D341Med (cell line): ENCODE measurements around the gene UBXN7.
"Not testable (repeated sequence)": the region's sequence is repeated elsewhere in the genome, so short reads cannot be mapped to it uniquely, and the experiment has no call there.

Experiments used
- DNase-seq: peaks from one replicate; pipeline ENCODE4 v3.0.0; 2012; ENCODE audit warnings: low spot score

UBXN7 gene

GRCh38 chr3:196432137-196432879 is at the start of gene UBXN7:
Gene UBXN7, minus strand, starts transcription at chr3:196432427. Its CDS starts 28 bp downstream, at chr3:196432399.
- peak; percentile 100 for DNase-seq

GRCh38 chr3:196477678-196478077 is 45.5 kb upstream of the UBXN7 start:
- DNase-seq: no peak

GRCh38 chr3:196472286-196472685 is 40.1 kb upstream of the UBXN7 start:
- DNase-seq: no peak

- no peak for DNase-seq
Measured at GRCh38 chr3:196471551-196471950, 39.3 kb upstream of the UBXN7 start.

- not testable (repeated sequence) for DNase-seq
Measured at GRCh38 chr3:196470182-196470581, 38.0 kb upstream of the UBXN7 start.

- DNase-seq: no peak
Measured at GRCh38 chr3:196463804-196464203, 31.6 kb upstream of the UBXN7 start.

GRCh38 chr3:196463478-196463756 is 31.2 kb upstream of the UBXN7 start:
- no peak for DNase-seq

- DNase-seq: not testable (repeated sequence)
Measured at GRCh38 chr3:196462680-196463477, 30.7 kb upstream of the UBXN7 start.

- no peak for DNase-seq
Measured at GRCh38 chr3:196458063-196458462, 25.8 kb upstream of the UBXN7 start.

- not testable (repeated sequence) for DNase-seq
Measured at GRCh38 chr3:196457470-196457869, 25.2 kb upstream of the UBXN7 start.

GRCh38 chr3:196454935-196455334 is 22.7 kb upstream of the UBXN7 start:
- DNase-seq: no peak

GRCh38 chr3:196445391-196445790 is 13.2 kb upstream of the UBXN7 start:
- peak; percentile 40 for DNase-seq

GRCh38 chr3:196444500-196444894 is 12.3 kb upstream of the UBXN7 start:
- DNase-seq: no peak

- DNase-seq: no peak
Measured at GRCh38 chr3:196440696-196441095, 8.5 kb upstream of the UBXN7 start.

- no peak for DNase-seq
Measured at GRCh38 chr3:196440041-196440537, 7.9 kb upstream of the UBXN7 start.

GRCh38 chr3:196431181-196432136 is 768 bp downstream of the UBXN7 start:
- peak; percentile 72 for DNase-seq

GRCh38 chr3:196428041-196428440 is 4.2 kb downstream of the UBXN7 start:
- no peak for DNase-seq

- not testable (repeated sequence) for DNase-seq
Measured at GRCh38 chr3:196424421-196424820, 7.8 kb downstream of the UBXN7 start.

- DNase-seq: peak; percentile 48
Measured at GRCh38 chr3:196423044-196423781, 9.0 kb downstream of the UBXN7 start.

GRCh38 chr3:196421668-196422067 is 10.6 kb downstream of the UBXN7 start:
- DNase-seq: not testable (repeated sequence)

GRCh38 chr3:196419386-196419785 is 12.8 kb downstream of the UBXN7 start:
- DNase-seq: no peak
